Peyer's patch (tissue), 4 donors: ENCODE results near the gene TAAR5.

Experiments
- CTCF ChIP-seq, 6 experiments: fragments of 450-650 bp in 4 of 6; fragments of 200-600 bp in 2 of 6; sonication (generic) in 1 of 6; IDR thresholded peaks; one replicate each; pipeline ENCODE4 v1.5.1; 2017 to 2019; ENCODE audit warnings: antibody characterized with exemption in 6 of 6, mild to moderate bottlenecking in 3 of 6, moderate library complexity in 1 of 6
- POLR2A ChIP-seq, 2 donors: fragments of 450-650 bp; IDR thresholded peaks; one replicate each; pipeline ENCODE4 v1.5.1; 2017; ENCODE audit warnings: antibody characterized with exemption in 2 of 2, mild to moderate bottlenecking in 2 of 2, moderate library complexity in 2 of 2

- TF ChIP-seq CTCF (IDR thresholded peaks at IDR 0.05) = no peak
- no peak for TF ChIP-seq POLR2A (IDR thresholded peaks at IDR 0.05)
These were observed 15.2 kb upstream of the TAAR5 start for GRCh38 chr6:132604635-132605152.
